C4-2B (cell line): Measurements from ENCODE around the gene EBF3.

Experiments
- ZFX ChIP-seq: fragments of 450-650 bp; IDR thresholded peaks from 2 replicates; pipeline ENCODE4 v1.6.1; 2017
- TF ChIP-seq, protein P1 (sequence below): fragments of 450-650 bp; conservative IDR thresholded peaks from 2 replicates; pipeline ENCODE4 v1.5.1; 2017; ENCODE audit warnings: mild to moderate bottlenecking

GRCh38 chr10:129809431-129809830 is 154.6 kb downstream of the EBF3 start:
- TF ChIP-seq, protein P1, sequence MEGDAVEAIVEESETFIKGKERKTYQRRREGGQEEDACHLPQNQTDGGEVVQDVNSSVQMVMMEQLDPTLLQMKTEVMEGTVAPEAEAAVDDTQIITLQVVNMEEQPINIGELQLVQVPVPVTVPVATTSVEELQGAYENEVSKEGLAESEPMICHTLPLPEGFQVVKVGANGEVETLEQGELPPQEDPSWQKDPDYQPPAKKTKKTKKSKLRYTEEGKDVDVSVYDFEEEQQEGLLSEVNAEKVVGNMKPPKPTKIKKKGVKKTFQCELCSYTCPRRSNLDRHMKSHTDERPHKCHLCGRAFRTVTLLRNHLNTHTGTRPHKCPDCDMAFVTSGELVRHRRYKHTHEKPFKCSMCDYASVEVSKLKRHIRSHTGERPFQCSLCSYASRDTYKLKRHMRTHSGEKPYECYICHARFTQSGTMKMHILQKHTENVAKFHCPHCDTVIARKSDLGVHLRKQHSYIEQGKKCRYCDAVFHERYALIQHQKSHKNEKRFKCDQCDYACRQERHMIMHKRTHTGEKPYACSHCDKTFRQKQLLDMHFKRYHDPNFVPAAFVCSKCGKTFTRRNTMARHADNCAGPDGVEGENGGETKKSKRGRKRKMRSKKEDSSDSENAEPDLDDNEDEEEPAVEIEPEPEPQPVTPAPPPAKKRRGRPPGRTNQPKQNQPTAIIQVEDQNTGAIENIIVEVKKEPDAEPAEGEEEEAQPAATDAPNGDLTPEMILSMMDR: no peak
- TF ChIP-seq ZFX: no peak
